HCT116 (cell line): ENCODE measurements around the gene UNK.

Source experiments
- CEBPB ChIP-seq: IDR thresholded peaks from 2 replicates; pipeline ENCODE4 v1.6.1; 2012; ENCODE audit warnings: low read depth
- EZH2 ChIP-seq: fragments of 200-600 bp; sonication (generic); IDR thresholded peaks from 2 replicates; pipeline ENCODE4 v1.6.1; 2017; ENCODE audit warnings: antibody characterized with exemption, mixed run types
- EZH2phosphoT487 ChIP-seq: fragments of 200-600 bp; IDR thresholded peaks from 2 replicates; pipeline ENCODE4 v1.6.1; 2018; ENCODE audit warnings: antibody characterized with exemption, borderline replicate concordance
- JUND ChIP-seq: IDR thresholded peaks from 2 replicates; pipeline ENCODE4 v1.6.1; 2012
- POLR2A ChIP-seq: IDR thresholded peaks from 2 replicates; pipeline ENCODE4 v1.7.0; 2011; ENCODE audit warnings: borderline replicate concordance; ENCODE audit not compliant: insufficient read depth, insufficient read length; ENCODE audit errors: extremely low read depth
- RAD21 ChIP-seq: IDR thresholded peaks from 2 replicates; pipeline ENCODE4 v1.6.1; 2012; ENCODE audit warnings: low read depth, mild to moderate bottlenecking
- SIN3A ChIP-seq: IDR thresholded peaks from 2 replicates; pipeline ENCODE4 v1.6.1; 2012; ENCODE audit warnings: low read depth
- ZFX ChIP-seq: fragments of 450-650 bp; IDR thresholded peaks from 2 replicates; pipeline ENCODE4 v1.6.1; 2017
- TF ChIP-seq, protein P1 (sequence below), 3 experiments: fragments of 200-600 bp in 1 of 3; sonication (generic) in 1 of 3; IDR thresholded peaks in 2 of 3; conservative IDR thresholded peaks in 1 of 3; 2 replicates each; pipeline ENCODE4 v1.5.1; 2012 to 2017; ENCODE audit warnings: low read depth in 2 of 3, low read length in 2 of 3, antibody characterized with exemption in 1 of 3, borderline replicate concordance in 1 of 3, control low read depth in 1 of 3, mild to moderate bottlenecking in 1 of 3, mixed read lengths in 1 of 3, mixed run types in 1 of 3, moderate library complexity in 1 of 3; ENCODE audit not compliant: insufficient read depth in 1 of 3
- TF ChIP-seq, protein P2 (sequence below): IDR thresholded peaks from 2 replicates; pipeline ENCODE4 v1.6.1; 2011; ENCODE audit warnings: mild to moderate bottlenecking, low read length, moderate library complexity; ENCODE audit not compliant: insufficient replicate concordance; ENCODE audit errors: extremely low read depth

DNA sequence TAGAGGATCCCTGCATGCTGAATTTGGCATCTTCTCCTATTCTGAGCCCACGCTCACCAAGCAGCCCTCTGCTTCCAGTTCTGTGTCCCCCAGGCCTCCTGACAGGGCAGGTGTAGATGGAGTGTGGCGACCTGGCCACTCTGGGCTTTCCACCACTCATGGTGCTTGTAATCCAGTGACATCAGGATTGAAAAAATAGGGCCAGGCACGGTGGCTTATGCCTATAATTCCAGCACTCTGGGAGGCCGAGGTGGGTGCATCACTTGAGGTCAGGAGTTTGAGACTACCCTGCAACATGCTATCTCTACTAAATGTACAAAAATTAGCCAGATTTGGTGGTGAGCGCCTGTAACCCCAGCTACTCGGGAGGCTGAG is 29.4 kb downstream of the UNK start:
- TF ChIP-seq, protein P1, sequence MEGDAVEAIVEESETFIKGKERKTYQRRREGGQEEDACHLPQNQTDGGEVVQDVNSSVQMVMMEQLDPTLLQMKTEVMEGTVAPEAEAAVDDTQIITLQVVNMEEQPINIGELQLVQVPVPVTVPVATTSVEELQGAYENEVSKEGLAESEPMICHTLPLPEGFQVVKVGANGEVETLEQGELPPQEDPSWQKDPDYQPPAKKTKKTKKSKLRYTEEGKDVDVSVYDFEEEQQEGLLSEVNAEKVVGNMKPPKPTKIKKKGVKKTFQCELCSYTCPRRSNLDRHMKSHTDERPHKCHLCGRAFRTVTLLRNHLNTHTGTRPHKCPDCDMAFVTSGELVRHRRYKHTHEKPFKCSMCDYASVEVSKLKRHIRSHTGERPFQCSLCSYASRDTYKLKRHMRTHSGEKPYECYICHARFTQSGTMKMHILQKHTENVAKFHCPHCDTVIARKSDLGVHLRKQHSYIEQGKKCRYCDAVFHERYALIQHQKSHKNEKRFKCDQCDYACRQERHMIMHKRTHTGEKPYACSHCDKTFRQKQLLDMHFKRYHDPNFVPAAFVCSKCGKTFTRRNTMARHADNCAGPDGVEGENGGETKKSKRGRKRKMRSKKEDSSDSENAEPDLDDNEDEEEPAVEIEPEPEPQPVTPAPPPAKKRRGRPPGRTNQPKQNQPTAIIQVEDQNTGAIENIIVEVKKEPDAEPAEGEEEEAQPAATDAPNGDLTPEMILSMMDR (IDR thresholded peaks at IDR 0.05 in 2 of 3, conservative IDR thresholded peaks at IDR 0.05 in 1 of 3; ENCODE audit: borderline replicate concordance in 1 of 3, insufficient read depth in 1 of 3, low read depth in 2 of 3, low read length in 2 of 3) = no peak
- no peak for TF ChIP-seq POLR2A
- no peak for TF ChIP-seq CEBPB
- no peak for TF ChIP-seq EZH2phosphoT487
- no peak for TF ChIP-seq RAD21
- no peak for TF ChIP-seq JUND
- TF ChIP-seq, protein P2, sequence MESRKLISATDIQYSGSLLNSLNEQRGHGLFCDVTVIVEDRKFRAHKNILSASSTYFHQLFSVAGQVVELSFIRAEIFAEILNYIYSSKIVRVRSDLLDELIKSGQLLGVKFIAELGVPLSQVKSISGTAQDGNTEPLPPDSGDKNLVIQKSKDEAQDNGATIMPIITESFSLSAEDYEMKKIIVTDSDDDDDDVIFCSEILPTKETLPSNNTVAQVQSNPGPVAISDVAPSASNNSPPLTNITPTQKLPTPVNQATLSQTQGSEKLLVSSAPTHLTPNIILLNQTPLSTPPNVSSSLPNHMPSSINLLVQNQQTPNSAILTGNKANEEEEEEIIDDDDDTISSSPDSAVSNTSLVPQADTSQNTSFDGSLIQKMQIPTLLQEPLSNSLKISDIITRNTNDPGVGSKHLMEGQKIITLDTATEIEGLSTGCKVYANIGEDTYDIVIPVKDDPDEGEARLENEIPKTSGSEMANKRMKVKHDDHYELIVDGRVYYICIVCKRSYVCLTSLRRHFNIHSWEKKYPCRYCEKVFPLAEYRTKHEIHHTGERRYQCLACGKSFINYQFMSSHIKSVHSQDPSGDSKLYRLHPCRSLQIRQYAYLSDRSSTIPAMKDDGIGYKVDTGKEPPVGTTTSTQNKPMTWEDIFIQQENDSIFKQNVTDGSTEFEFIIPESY = no peak
- no peak for TF ChIP-seq ZFX
- no peak for TF ChIP-seq EZH2
- TF ChIP-seq SIN3A = no peak
